NCI-H774 (cell line): ENCODE measurements around the gene SSMEM1.
"Not testable (repeated sequence)": the region's sequence is repeated elsewhere in the genome, so short reads cannot be mapped to it uniquely, and the experiment has no call there.

Experiments
- DNase-seq: peaks from one replicate; lab custom pipeline; 2025; lab: John Stamatoyannopoulos, UW

The SSMEM1 gene, protein sequence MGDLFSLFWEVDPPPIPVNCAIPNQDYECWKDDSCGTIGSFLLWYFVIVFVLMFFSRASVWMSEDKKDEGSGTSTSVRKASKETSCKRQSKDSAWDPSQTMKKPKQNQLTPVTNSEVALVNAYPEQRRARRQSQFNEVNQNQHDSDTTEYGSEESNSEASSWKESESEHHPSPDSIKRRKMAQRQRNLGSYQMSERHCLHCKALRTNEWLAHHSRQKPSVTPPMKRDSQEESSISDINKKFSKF

DNA sequence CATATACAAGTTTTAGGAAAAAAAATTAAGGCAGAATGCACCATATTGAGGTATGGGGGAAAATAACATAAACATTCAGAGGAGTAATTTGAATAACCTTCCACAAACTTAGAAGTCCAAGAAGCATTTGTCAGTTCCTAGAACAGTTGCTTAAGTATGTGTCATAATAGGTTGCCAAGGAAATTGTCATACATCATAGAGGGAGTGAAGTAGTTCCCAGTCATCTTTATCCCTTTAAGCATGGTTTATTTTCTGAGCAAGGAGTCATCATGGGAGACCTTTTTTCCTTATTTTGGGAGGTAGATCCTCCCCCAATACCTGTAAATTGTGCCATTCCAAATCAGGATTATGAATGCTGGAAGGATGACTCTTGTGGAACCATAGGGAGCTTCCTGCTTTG, at the start of gene SSMEM1:
Gene SSMEM1 (plus strand): TSS at position 219 of the 400 bp plus-strand sequence. CDS start 51 bp downstream, at position 270.
- DNase-seq, result no peak

DNA sequence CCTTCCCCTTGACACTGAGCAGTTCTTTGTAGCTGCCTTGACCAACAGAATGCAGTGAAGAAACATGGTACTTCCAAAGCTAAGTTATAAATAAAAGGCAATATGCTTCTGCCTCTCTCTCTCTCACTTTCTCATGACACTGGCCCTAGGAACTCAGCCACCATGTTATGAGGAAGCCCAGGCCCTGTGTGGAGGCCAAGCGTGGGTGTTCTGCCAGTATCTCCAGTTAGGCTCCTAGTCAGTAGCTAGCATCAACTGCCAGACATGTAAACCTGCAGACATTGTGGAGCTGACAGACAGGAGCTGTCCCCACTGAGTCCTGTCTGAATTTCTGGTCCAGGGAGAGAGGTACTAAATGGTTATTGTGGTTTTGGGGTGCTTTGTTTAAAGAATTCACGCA, 47.6 kb upstream of the SSMEM1 start:
- DNase-seq, result no peak

DNA sequence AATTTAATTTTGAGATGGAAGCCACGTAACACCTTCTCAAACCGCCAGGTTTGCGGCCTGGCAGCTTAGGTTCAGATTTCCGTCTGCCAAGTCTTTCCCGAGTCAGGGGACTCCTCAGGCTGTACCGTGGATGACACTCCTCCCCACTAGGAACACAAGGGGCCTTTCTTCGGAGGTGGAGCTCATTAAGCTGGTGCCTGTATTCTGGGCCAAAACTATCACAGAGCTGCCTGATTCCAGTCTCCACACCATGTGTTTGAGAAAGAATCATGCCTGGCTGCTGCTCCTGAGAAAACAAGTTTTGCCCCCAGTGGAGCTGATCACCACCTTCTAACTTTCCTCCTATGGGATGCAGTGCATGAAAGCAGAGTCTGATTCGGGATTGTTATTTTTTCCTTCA, 47.2 kb upstream of the SSMEM1 start:
- no peak for DNase-seq

DNA sequence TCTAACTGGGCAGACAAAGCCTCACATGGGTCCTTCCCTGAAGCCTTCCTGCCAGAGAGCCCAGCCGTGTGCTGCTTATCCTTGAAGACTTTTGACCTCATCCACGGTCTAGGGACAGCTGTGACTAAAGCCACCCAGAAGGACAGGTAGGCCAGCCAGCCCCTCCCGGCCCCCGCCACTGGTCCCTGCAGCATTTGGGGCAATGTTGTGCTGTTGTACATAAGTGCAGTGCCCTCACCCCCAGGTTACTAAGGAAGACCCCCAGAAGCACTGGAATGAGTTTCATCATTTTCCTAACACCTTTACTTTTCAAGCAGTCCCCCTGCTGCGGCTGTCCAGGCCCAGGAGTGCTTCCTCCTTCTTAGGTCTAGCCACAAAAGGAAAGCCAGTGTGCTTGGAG, 45.5 kb upstream of the SSMEM1 start:
- no peak for DNase-seq

DNA sequence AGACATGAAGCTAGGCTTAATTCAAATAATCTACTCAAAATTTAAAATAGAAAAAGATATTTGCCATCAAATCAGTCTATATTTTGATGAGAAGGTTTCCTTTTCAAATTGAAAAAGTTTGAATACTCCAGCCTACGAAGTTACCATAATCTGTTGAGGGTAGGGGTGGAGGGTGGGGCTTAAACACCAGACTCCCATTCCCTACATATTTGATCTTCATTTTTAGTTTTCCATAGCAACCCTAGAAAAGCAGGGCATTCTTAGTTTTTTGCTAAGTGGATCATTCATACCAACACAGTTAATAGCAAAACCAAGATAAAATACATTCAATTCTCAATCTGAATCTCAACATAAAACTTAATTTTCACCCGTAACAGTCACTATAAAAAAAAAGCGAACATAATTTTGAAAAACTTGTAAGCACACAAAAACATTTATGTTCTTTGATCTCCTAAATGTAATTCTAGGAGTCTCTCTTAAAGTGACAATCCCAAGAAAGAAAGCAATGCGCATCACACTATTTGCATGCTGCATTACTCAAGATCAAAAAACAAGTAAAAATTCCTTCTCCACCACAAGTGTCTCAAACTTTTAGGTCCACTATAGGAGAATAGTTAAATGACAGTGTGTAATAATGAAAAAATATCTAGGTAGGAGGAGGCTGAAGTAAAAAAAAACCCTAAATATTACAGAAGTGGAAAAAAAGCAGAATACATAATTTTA, 33.3 kb upstream of the SSMEM1 start:
- no peak for DNase-seq

DNA sequence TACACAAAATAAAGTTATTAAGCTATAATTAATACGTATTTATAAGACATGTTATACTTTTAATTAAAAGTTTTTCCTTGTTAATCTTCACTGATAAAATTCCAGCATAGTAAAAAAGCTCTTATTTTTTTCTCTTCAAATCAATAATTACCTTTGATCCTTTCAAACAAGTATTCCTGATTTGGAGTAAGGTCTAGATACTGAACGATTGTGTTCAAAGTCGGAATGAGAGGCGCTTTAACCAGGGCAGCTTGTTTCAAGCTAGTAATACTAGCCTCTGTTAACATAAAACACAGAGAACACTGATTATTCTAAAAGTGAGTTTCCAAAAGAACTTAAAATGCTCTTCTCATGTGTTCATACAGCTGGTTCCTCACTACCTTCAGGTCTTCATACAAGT, 29.4 kb upstream of the SSMEM1 start:
- no peak for DNase-seq

DNA sequence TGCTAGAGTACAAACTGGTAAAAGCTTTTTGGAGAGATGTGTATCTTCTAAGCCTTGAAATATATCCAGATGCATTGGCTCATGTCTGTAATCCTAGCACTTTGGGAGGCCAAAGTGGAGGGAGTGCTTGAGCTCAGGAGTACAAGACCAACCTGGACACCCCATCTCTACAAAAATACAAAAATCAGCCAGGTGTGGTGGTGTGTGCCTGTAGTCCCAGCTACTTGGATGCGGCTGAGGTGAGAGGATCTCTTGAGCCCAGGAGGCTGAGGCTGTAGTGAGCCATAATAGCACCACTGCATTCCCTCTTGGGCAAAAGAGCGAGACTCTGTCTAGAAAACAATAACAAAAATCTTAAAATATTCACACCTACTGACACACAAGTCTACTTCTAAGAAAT, 28.0 kb upstream of the SSMEM1 start:
- no peak for DNase-seq

DNA sequence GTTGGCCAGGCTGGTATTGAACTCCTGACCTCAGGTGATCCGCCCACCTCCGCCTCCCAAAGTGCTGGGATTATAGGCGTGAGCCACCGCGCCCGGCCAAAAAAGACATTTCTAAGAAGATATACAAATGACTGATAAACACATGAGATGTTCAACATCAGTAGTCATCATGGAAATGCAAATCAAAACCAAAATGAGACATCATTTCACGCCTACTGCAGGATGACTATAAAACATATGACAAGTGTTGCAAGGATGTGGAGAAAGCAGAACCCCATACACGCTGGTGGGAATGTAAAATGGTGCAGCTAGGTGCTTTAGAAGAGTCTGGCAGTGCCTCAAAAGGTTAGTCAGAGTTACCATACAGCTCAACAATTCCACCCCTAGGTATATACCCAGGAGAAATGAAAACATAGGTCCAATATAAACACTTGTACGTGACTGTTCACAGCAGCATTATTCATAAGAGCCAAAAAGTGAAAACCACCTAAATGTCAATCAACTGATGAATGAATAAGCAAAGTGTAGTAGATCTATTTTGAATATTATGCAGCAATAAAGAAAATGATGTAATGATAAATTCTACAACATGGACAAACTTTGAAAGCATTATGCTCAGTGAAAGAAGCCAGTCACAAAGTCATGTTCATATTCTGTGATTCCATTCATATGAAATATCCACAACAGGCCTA, 26.9 kb upstream of the SSMEM1 start:
- DNase-seq, result no peak

DNA sequence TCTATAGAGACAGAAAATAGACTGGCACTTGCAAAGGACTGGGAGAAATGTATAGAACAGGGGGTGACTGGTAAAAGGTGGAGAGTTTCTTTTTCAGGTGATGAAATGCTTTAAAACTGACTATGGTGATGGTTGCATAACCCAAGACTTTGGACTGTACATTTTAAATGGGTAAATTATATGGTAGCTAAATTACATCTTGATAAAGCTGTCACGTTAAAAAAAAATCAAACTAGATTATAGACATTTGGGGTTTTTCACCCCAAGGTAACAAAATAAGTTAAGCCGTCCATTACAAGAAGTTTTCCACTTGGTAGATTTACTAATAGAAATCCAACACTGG, 26.4 kb upstream of the SSMEM1 start:
- no peak for DNase-seq

DNA sequence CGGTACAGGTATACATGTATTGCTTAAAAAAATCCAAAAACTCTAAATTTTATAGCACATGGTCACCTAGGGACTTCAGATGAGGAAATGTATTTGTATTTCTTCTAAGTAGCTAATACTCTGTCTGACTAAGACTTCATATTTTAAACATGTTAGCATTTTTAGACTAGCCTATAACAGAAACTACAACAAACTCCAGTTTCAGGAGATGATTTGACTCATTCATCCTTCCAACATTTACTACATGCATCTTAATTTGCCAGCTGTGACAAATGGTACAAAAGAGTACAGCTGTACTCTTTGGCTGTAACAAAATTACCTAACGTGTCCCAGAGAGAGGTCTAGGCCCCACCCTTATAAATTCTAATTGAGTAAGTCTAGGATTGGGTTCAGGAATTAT, 24.7 kb upstream of the SSMEM1 start:
- DNase-seq, result no peak

DNA sequence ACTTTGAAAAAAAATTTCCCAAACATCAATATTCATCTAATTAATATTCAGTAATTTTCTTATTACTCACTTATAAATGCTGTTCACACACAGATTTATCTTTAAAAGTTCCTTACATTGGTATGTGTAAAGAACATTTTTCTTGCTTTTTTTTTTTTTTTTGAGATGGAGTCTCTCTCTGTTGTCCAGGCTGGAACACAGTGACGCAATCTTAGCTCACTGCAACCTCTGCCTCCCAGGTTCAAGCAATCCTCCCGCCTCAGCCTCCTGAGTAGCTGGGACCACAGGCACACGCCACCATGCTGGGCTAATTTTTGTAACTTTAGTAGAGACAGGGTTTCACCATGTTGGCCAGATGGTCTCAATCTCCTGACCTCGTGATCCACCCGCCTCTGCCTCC, 23.3 kb upstream of the SSMEM1 start:
- not testable (repeated sequence) for DNase-seq

DNA sequence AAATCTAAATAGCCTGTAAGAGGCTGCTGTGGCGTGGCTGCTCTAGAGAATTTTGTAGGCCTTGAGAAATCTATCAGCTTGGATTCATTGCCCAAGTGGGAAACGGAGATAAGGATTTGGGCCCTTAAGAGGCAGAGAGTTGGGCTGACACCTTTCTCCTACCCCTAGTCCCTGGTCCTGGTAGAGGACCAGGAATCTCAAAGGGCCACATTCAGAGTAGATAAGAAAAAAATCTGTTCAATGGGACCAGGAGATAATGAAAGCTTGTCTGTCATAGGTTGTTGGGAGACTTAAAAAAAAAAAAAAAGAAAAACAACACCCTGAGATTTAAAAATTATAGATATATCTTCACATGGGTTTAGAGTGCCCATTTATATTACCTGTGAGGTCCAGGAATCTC, 20.3 kb upstream of the SSMEM1 start:
- no peak for DNase-seq

DNA sequence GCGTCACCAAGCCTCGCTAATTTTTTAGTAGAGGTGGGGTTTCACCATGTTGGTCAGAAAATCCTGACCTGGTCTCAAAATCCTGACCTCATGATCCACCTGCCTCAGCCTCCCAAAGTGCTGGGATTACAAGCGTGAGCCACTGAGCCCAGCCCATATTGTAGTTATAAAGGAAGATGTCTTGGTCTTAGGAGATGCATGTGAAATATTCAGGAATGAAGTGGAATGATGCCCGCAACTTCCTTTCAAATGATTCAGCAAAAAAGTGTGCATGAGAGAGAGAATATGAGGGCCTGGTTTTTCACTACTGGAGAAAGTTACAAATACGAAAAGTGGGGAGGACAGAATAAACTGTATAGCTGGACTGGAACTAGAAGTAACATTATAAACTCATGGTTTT, 18.3 kb upstream of the SSMEM1 start:
- DNase-seq, result no peak

DNA sequence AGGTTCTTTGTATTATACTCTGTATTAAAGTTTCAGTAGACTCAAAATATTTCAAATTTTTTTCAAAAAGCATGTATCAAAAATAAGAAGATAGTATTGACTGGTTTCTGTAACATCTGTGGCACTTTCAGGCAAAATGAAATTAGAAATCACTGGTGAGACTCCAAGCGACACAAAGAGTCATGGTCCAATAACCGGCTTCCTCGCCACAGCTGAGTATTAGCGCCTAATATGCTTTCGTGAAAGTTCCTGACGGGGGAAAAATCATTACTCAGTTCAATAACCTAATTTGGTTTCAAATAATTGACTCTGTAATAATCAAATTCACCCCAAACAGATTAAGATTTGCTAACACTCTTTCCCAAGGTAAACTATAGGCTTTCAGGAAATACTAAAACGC, 15.9 kb upstream of the SSMEM1 start:
- no peak for DNase-seq

DNA sequence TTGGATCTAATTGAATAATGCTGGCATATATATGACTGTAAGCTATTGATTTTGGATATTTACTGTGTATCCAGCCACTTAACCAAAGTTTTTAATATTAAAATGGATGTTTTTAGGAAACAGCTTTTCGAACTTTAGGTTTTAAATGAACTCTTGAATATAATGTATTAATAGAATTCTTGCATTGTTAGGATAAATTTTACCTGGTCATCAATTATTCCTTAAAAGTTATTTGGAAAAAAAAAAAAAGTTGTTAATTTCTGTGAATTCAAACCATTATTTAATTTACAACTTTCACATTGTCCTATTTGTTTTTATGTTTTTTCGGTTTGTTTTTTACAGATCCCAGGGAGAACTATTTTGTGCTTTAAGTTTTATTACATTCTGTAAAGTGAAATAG, 12.3 kb upstream of the SSMEM1 start:
- no peak for DNase-seq

DNA sequence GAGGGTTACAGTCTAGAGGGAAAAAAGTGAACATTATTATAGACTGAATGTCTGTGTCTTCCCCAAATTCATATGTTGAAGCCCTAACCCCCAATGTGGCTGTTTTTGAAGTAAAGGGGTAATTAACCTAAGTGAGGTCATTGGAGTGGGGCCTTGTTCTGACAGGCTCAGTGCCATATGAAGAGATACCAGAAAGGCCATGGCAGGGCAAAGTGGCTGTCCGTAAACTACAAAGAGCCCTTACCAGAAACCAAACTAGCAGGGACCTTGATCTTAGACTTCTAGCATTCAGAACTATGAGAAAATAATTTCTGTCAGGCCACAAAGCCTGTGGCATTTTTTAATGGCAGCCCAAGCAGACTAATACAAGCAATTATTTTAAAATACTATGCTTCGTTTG, 11.2 kb upstream of the SSMEM1 start:
- no peak for DNase-seq

DNA sequence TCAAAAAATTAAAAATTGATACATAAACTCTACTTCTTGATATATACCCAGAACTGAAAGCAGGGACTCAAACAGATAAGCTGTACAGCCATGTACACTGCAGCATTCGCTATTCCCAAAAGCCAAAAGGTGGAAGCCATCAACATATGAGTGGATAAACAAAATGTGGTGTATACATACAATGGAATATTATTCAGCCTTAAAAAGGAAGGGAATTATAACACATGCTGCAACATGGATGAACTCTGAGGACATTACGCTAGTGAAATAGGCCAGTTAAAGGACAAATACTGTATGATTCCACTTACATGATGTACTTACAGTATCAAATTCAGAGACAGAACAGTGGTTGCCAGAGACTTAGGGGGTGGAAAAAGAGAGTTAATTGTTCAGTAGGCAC, 10.6 kb upstream of the SSMEM1 start:
- no peak for DNase-seq

DNA sequence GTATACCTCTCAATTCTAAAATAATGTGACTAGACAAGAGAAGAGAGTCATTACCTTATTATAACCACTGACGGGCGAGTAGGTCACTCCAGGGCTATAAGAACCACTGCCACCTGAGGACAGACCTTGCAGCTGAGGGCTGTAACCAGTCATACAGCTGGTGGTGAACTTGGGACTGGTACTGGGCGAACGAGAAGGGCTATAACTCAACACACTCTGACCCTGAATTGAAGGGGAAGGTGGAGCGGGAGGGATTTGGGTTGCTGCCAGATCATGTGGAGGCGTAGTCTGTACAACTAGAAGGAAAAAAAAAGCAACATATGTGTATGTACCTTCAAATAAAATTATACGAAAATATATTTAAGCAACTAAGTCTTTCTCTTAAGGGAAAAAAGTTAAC, 5.9 kb upstream of the SSMEM1 start:
- DNase-seq, result no peak

DNA sequence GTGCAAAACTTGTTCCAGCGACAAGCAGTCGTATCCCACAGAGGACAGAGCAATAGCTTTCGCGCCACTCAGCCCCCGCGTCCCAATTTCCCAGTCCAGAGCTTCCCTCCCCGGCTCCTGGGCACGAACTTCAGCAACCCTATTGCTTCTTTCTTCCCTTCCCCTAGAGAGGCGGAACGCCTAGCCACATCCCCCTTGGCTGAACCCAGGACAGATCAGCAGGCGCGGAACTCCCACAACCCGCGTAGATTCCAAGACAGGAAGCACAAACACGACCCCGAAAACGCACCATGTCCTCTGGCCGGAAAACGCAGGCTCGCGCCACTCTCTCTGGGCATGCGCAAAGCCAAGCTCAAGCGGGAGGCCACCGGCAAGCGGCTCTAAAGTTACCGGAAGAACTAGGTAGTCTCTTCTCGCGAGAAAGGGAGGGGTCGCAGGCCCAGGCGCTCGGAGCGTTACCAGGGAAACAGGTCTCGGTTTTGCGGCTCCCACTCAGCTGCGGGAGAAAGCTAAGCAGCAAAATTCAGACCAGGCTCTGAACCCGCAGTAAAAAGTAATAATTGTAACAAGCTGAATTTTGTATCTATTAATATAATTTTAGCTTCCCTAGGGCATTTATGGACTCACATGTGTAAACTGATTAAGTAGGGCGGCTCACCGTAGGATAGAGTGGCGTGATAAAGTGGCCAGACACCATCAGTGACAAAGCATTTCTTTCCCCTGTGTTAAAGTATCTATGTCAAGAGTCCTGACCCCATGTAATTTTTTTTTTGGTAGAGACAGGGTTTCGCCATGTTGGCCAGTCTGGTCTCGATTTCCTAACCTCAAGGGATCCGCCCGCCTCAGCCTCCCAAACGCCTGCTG, 2.3 kb upstream of the SSMEM1 start, which contains the start of gene TMEM209:
Gene TMEM209 (minus strand): TSS at position 323 of the 864 bp plus-strand sequence. CDS start 31 bp downstream, at position 292.
- DNase-seq, result peak; percentile 97

DNA sequence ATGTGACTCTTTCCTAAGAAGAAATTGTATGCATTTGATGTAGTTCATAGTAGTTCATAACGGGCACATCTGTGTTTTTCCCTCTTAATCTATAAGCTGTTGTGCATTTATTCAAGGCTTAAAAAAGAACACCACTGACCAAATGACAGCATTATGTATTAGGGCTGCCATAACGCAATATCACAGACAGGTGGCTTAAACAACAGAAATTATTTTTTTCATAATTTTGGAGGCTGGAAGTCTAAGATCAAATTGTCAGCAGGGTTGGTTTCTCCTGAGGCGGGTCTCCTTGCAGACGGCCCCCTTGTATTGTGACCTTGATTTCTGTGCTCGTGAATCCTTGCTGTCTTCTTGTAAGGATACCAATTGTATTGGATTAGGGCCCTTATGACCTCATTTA, 627 bp upstream of the SSMEM1 start:
- DNase-seq, result no peak

DNA sequence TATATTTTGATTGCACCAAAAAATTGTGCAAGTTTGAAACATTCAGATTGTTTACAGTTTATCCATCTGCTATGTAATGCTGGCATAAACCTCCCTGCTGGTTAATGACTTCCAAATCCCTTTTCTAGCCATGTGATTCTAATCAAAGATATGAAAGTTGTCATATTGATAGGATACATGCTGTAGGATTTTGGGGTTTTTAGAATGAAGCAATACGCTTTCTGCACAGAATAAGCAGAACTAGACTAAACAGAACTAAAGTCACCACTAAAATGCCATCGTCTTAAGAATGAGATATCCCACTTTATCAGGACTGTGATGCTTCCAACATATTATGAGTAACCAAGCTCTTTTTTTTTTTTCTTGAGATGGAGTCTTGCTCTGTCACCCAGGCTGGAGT, 856 bp downstream of the SSMEM1 start:
- no peak for DNase-seq

DNA sequence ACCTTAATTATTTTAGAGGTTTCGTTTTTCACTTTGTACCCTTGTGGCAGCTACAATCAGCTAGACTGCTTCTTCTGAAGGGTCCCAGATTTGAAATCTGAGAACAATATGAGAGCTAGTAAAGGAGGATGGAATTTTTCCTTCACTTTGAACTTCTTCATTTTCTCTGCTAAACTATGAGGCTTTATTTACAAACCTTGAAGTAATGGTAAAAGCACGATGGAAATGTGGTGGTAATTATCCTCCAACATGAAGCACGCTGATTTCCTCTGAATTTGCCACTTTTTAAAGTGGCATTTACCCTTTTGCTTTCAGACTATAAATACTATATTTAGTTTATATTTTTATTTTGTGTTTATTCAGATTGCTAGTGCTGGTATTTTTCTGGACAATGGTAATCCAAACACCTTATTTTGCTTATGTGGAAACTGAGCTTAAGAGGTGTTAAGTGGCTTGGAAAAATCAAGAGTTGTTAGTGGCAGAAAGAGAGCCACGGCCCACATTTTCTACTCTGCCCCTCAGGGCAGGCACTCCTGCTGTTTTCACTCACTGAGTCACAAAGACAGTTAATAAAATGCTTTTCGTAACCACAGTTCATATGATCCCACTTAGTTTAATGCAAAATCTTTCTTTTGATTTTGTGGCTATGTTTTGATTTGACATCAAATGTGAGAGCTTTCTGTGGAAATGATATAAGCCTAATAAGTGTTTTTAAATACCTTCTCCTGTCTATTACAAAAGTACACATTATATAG, 2.7 kb downstream of the SSMEM1 start:
- no peak for DNase-seq
